ENCODE data around the gene SLC1A2. TPM values are rescaled to one million over a fixed set of nuclear protein-coding genes. Genes with fewer than 3 reads are reported as not detected.

The SLC1A2 gene
- total RNA-seq, 1 experiment from 2014 or later: 0.25 TPM

- RAD21 ChIA-PET (ENCODE audit: low non-redundant PET in 1 of 2, low total read pairs in 2 of 2, uncharacterized antibody in 2 of 2, unreplicated experiment in 2 of 2): no interaction called here
- intact Hi-C loops (cut with micrococcal nuclease): no loop called here
- no peak overlapping the region for H3K27ac ChIP-seq (ENCODE audit: low read depth, low read length)
Observed at GRCh38 chr11:35241531-35241930, 177.8 kb downstream of the SLC1A2 start.

More at GRCh38 chr11:35241531-35241930, 177.8 kb downstream of the SLC1A2 start:
- Histone ChIP-seq H4K20me1 (ENCODE audit: insufficient read depth) (no peaks in the 10 kb centered on the region), H3K27me3 (ENCODE audit: insufficient read depth, low read length) (no peaks in the 10 kb centered on the region), H2AFZ (ENCODE audit: low read depth, low read length, poor library complexity, severe bottlenecking) (no peak overlapping the region), H3K4me1 (ENCODE audit: control insufficient read depth in 1 of 2, insufficient read depth in 2 of 2, low read length in 2 of 2) (peaks cover 11 to 22% of the 10 kb centered on the region in 2 experiments; a peak in 3 of 4 replicates), H3K36me3 (ENCODE audit: control insufficient read depth in 1 of 2, insufficient read depth in 2 of 2, low read length in 2 of 2) (no peaks in the 10 kb centered on the region), H3K4me3 (replicated peaks in 1 of 2; ENCODE audit: low read depth in 1 of 2, low read length in 2 of 2) (no peak overlapping the region), H3K4me2 (ENCODE audit: low read length) (no peak overlapping the region), H3K9me3 (ENCODE audit: control insufficient read depth in 1 of 2, insufficient read depth in 1 of 2, low read depth in 1 of 2, low read length in 2 of 2) (no peaks in the 10 kb centered on the region), H3K9ac (ENCODE audit: low read length) (no peak overlapping the region), H3K79me2 (ENCODE audit: insufficient read depth, low read length) (no peaks in the 10 kb centered on the region), H3K9me2 (ENCODE audit: insufficient read depth) (no peaks in the 10 kb centered on the region)
- BruUV-seq (replicated peaks): no TSS peak
- ChIA-PET POLR2A (no interaction called here), CTCF (no interaction called here)
- ATAC-seq (no peak), DNase-seq (ENCODE audit: low read depth, low spot score) (no peak)
- no peak for TF ChIP-seq CEBPB (IDR thresholded peaks at IDR 0.05; ENCODE audit: low read depth)
- no peak for TF ChIP-seq ELF1 (IDR thresholded peaks at IDR 0.05; ENCODE audit: borderline replicate concordance, low read depth)
- TF ChIP-seq YY1 (IDR thresholded peaks at IDR 0.05; ENCODE audit: extremely low read depth, insufficient replicate concordance, low read depth, low read length): no peak
- no peak for TF ChIP-seq CBX3 (IDR thresholded peaks at IDR 0.05; ENCODE audit: low read depth)
- TF ChIP-seq ZBTB33 (IDR thresholded peaks at IDR 0.05; ENCODE audit: extremely low read depth, insufficient replicate concordance, low read length): no peak
- TF ChIP-seq EZH2phosphoT487 (IDR thresholded peaks at IDR 0.05; ENCODE audit: borderline replicate concordance): no peak
- TF ChIP-seq REST (IDR thresholded peaks at IDR 0.05; ENCODE audit: low read depth): no peak
- no peak for TF ChIP-seq ZFX (IDR thresholded peaks at IDR 0.05)
- no peak for TF ChIP-seq SIN3A (IDR thresholded peaks at IDR 0.05; ENCODE audit: low read depth)
- TF ChIP-seq ZNF274 (IDR thresholded peaks at IDR 0.05; ENCODE audit: low read depth, low read length): no peak
- no peak for TF ChIP-seq SP1 (IDR thresholded peaks at IDR 0.05; ENCODE audit: low read depth)
- no peak for TF ChIP-seq MAX (IDR thresholded peaks at IDR 0.05)
- TF ChIP-seq POLR2AphosphoS5 (IDR thresholded peaks at IDR 0.05; ENCODE audit: low read depth, low read length): no peak
- no peak for TF ChIP-seq EZH2 (IDR thresholded peaks at IDR 0.05)

All from HCT116 (cell line).